Upper lobe of left lung (tissue), 4 donors: ENCODE measurements around the gene SPOCK1.

Source experiments
- POLR2A ChIP-seq, 4 donors: fragments of 450-650 bp; IDR thresholded peaks; one replicate each; pipeline ENCODE4 v1.5.1; 2016 to 2017; ENCODE audit warnings: antibody characterized with exemption in 4 of 4, mild to moderate bottlenecking in 2 of 4
- POLR2AphosphoS5 ChIP-seq, 2 donors: sonication (generic); formaldehyde crosslinking; IDR thresholded peaks; one replicate each; pipeline ENCODE4 v1.5.1; 2017; ENCODE audit warnings: antibody characterized with exemption in 2 of 2
- TF ChIP-seq, protein P1 (sequence below), 6 experiments: fragments of 450-650 bp in 4 of 6; fragments of 200-600 bp in 2 of 6; sonication (generic) in 2 of 6; IDR thresholded peaks; one replicate each; pipeline ENCODE4 v1.5.1; 2016 to 2019; ENCODE audit warnings: antibody characterized with exemption in 6 of 6

DNA sequence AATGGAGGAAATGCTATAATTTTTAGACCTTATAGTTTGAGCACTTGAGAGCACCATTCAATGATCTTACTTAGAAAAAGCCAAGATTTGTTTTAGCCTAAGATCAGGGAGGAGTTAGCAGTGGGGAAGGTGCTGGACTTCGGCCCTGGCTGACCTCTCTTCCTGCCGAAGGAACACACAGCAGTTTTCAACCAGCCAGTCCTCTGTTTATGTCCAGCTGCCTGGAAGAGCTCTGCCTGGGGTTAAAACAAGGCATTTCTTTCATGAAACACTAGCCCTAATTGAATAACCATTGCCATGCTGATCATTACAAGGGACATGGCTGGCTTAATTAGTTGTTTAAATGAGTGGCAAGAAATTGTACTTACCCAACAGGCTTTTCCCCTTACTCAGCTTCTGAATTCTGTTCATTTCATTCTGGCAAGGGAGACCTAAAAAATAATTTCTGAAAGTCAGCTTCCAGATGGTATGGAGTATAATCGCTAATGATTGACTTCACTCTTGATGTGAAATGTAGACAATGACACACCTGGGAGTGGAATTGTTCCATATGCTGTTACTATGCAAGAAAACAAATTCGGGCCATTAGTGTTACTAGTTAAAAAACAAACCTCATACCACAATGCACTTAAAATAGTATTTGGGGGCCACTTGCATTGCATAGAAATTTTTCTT, 514.2 kb downstream of the SPOCK1 start:
- TF ChIP-seq, protein P1, sequence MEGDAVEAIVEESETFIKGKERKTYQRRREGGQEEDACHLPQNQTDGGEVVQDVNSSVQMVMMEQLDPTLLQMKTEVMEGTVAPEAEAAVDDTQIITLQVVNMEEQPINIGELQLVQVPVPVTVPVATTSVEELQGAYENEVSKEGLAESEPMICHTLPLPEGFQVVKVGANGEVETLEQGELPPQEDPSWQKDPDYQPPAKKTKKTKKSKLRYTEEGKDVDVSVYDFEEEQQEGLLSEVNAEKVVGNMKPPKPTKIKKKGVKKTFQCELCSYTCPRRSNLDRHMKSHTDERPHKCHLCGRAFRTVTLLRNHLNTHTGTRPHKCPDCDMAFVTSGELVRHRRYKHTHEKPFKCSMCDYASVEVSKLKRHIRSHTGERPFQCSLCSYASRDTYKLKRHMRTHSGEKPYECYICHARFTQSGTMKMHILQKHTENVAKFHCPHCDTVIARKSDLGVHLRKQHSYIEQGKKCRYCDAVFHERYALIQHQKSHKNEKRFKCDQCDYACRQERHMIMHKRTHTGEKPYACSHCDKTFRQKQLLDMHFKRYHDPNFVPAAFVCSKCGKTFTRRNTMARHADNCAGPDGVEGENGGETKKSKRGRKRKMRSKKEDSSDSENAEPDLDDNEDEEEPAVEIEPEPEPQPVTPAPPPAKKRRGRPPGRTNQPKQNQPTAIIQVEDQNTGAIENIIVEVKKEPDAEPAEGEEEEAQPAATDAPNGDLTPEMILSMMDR (IDR thresholded peaks at IDR 0.05), result no peak
- TF ChIP-seq POLR2AphosphoS5 (IDR thresholded peaks at IDR 0.05) (no peak), POLR2A (IDR thresholded peaks at IDR 0.05) (no peak)
